GM20000 (cell line): Measurements from ENCODE around the gene WDR27.

Experiments used
- DNase-seq: peaks from one replicate; pipeline ENCODE4 v3.0.0; 2012; ENCODE audit warnings: low spot score
- TF ChIP-seq, protein P1 (sequence below): IDR thresholded peaks from 2 replicates; pipeline ENCODE4 v1.5.1; 2012; ENCODE audit warnings: mild to moderate bottlenecking, control low read depth; ENCODE audit errors: extremely low read depth, missing control alignments

The WDR27 gene

GRCh38 chr6:169494038-169494437 lies 207.8 kb downstream of the WDR27 start:
- TF ChIP-seq, protein P1, sequence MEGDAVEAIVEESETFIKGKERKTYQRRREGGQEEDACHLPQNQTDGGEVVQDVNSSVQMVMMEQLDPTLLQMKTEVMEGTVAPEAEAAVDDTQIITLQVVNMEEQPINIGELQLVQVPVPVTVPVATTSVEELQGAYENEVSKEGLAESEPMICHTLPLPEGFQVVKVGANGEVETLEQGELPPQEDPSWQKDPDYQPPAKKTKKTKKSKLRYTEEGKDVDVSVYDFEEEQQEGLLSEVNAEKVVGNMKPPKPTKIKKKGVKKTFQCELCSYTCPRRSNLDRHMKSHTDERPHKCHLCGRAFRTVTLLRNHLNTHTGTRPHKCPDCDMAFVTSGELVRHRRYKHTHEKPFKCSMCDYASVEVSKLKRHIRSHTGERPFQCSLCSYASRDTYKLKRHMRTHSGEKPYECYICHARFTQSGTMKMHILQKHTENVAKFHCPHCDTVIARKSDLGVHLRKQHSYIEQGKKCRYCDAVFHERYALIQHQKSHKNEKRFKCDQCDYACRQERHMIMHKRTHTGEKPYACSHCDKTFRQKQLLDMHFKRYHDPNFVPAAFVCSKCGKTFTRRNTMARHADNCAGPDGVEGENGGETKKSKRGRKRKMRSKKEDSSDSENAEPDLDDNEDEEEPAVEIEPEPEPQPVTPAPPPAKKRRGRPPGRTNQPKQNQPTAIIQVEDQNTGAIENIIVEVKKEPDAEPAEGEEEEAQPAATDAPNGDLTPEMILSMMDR = no peak
- no peak for DNase-seq

- no peak for DNase-seq
- TF ChIP-seq, protein P1 = no peak
Measured at GRCh38 chr6:169491482-169491881, 210.3 kb downstream of the WDR27 start.

GRCh38 chr6:169490830-169491229 lies 211.0 kb downstream of the WDR27 start:
- DNase-seq = no peak
- TF ChIP-seq, protein P1 = no peak

DNA sequence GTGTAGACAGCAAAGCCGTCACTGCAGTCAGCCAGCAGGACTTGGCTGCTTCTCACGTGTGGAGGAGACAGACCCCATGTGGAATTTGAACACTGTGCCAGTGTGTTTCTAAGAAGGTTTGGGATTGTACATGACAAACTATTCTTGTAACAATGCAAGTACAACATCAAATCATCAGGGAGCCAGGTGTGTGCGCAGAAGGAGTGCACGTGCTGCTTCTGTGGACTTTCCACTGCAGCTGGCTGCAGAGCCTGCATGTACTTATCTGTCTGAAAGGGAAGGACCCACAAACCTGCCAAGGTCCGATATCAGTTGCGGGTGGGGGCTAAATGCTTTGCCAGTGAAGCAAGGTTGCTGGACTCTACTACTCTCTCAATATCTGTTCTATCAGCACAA lies 211.6 kb downstream of the WDR27 start:
- no peak for DNase-seq

DNA sequence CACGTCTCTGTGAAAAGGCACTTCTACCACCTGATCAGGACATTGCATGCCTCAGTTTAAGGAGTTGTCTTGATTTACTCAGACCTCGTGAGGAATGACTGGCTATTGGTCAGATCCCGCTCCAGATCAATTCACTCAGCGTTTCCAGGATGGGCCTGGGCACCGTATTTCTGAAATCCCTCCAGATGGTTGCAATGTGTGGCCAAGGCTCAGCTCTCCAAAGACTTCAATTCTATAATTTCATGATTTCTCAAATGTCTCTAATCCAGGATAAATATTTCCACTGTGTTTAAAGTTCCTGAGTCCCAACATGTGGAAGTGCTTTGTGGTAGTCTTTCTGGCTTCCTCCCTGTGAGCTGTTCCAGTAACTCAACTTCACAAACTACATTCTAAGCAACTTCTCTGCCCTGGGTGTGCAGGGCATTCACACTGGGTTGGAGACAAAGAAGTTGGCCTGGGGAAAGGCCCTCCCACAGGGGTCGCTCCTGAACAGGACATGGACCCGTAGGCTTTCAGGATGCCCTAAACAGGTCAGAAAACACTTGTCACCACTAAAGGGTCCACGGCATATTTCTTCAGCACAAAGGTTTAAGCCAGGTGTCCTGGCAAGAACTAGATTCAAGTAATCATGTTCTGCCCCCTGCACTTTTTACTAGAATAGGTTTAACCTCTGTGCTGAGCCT lies 212.1 kb downstream of the WDR27 start:
- TF ChIP-seq, protein P1 = no peak

More for the DNA sequence above, 211.6 kb downstream of the WDR27 start:
- TF ChIP-seq, protein P1 = no peak

GRCh38 chr6:169487579-169488436 lies 214.0 kb downstream of the WDR27 start:
- no peak for DNase-seq
- TF ChIP-seq, protein P1 = no peak

More for the DNA sequence above, 212.1 kb downstream of the WDR27 start:
- no peak for DNase-seq
